Body of pancreas (tissue), 4 donors: Measurements from ENCODE around the gene PDYN. TPM values are rescaled to one million over a fixed set of nuclear protein-coding genes. Genes with fewer than 3 reads are reported as not detected.

Source experiments
- ATAC-seq: fragments of 150-250 bp; one replicate; pipeline ENCODE4 v1.9.1; 2016
- DNase-seq, 4 donors: peaks; one replicate each; pipeline ENCODE4 v3.0.0-alpha.2; 2019
- H3K27ac ChIP-seq, 4 donors: fragments of 200-600 bp; sonication (generic); 1 replicate in 3 of 4; 2 replicates in 1 of 4; pipeline versions ENCODE4 v1.5.1 to v1.6.1; 2016 to 2019; ENCODE audit warnings: mild to moderate bottlenecking in 1 of 4, mixed read lengths in 1 of 4, moderate library complexity in 1 of 4
- H3K27me3 ChIP-seq, 2 donors: fragments of 200-600 bp; sonication (generic); one replicate each; pipeline ENCODE4 v1.6.0; 2016; ENCODE audit warnings: mild to moderate bottlenecking in 1 of 2
- H3K36me3 ChIP-seq, 2 donors: fragments of 200-600 bp; sonication (generic); replicated peaks in 1 of 2; 2 replicates each; pipeline ENCODE4 v1.5.1; 2016; ENCODE audit warnings: low read depth in 2 of 2; ENCODE audit not compliant: insufficient read depth in 1 of 2
- H3K4me1 ChIP-seq: fragments of 200-600 bp; sonication (generic); one replicate; pipeline ENCODE4 v1.6.0; 2016
- H3K4me3 ChIP-seq, 2 donors: fragments of 200-600 bp; sonication (generic); 1 replicate in 1 of 2; 2 replicates in 1 of 2; pipeline ENCODE4 v1.5.1; 2016 to 2019
- H3K9me3 ChIP-seq, 3 donors: fragments of 200-600 bp; sonication (generic); 1 replicate in 2 of 3; 2 replicates in 1 of 3; pipeline ENCODE4 v1.5.1; 2016
- POLR2A ChIP-seq, 3 donors: fragments of 450-650 bp; IDR thresholded peaks; one replicate each; pipeline ENCODE4 v1.6.1; 2016; ENCODE audit warnings: antibody characterized with exemption in 3 of 3, mild to moderate bottlenecking in 2 of 3
- WGBS, 2 donors: methylation state at CpG; one replicate each; pipeline ENCODE4 v1.1.5; 2017; 5-methylcytosine and 5-hydroxymethylcytosine counted together
- intact Hi-C: fragments of 100-400 bp; cut with DNase I; formaldehyde crosslinking; loops from one replicate; pipeline ENCODE4 v1.15.1; 2023
- total RNA-seq, 2 donors: library from RNA; depleted of rRNA; stranded (reverse); fragments of >200 nt; gene quantifications; one replicate each; pipeline ENCODE4 v1.1.0, GENCODE V29; 2016
- TF ChIP-seq, protein P1 (sequence below), 7 experiments: fragments of 450-650 bp in 4 of 7; fragments of 200-600 bp in 3 of 7; sonication (generic) in 3 of 7; IDR thresholded peaks; one replicate each; pipeline ENCODE4 v1.5.1; 2016 to 2019; ENCODE audit warnings: antibody characterized with exemption in 7 of 7

PDYN gene
- total RNA-seq, 2 donors from 2014 or later: not detected

DNA sequence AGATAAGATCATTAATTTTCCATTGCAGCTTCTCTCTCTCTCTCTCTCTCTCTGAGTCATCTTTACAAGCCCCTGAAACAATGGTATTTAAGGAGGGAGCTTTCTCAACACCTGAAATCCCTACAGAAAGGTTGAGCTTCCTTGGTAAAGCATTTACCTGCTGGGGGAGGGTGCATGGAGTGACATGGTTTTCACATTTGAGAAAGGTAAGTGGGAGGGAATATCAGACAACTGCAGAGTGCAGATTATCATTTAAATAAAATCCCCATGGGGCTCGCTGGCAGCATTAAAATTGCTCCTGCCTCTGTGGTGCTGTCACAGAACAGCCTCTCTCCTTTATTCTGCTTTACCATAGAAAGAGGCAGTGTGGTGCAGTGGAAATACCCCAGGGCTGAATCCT lies 10.3 kb upstream of the PDYN start:
- Histone ChIP-seq H3K36me3 (no peaks in the 10 kb centered on the region), H3K9me3 (no peaks in the 10 kb centered on the region), H3K4me3 (no peak overlapping the region), H3K27ac (no peak overlapping the region), H3K4me1 (no peaks in the 10 kb centered on the region), H3K27me3 (no peaks in the 10 kb centered on the region)
- TF ChIP-seq POLR2A (IDR thresholded peaks at IDR 0.05): no peak
- TF ChIP-seq, protein P1, sequence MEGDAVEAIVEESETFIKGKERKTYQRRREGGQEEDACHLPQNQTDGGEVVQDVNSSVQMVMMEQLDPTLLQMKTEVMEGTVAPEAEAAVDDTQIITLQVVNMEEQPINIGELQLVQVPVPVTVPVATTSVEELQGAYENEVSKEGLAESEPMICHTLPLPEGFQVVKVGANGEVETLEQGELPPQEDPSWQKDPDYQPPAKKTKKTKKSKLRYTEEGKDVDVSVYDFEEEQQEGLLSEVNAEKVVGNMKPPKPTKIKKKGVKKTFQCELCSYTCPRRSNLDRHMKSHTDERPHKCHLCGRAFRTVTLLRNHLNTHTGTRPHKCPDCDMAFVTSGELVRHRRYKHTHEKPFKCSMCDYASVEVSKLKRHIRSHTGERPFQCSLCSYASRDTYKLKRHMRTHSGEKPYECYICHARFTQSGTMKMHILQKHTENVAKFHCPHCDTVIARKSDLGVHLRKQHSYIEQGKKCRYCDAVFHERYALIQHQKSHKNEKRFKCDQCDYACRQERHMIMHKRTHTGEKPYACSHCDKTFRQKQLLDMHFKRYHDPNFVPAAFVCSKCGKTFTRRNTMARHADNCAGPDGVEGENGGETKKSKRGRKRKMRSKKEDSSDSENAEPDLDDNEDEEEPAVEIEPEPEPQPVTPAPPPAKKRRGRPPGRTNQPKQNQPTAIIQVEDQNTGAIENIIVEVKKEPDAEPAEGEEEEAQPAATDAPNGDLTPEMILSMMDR (IDR thresholded peaks at IDR 0.05): no peak
- DNase-seq (no peak), ATAC-seq (no peak)
- intact Hi-C loops: no loop called here
- WGBS, 2 donors: 10% methylated on average over 1 of the region's 1 CpG

DNA sequence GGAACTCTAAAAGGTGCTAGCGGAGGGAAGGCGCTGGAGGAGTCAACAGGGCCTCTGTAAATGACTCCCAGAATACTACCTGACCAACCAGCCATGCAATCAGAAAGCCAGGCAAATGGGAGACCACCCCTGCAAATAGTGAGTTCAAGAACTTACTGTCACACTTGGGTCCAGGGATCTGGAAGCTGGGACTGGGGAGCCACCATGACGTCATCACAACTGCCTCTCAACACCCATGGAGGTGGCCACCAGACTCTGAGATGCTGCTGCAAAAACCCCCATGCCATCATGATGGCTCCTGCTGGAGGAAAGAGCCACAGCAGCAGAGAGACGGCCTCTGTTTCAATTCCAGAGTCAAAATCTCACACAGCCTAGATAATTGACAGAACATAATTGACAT lies 8.5 kb upstream of the PDYN start:
- DNase-seq: no peak
- intact Hi-C loops: no loop called here
- no peaks in the 10 kb centered on the region for H3K27me3 ChIP-seq
- 58 to 73% methylated on average over 4 of the region's 4 CpGs for WGBS, 2 donors
- TF ChIP-seq, protein P1 (IDR thresholded peaks at IDR 0.05): no peak
- no peak for TF ChIP-seq POLR2A (IDR thresholded peaks at IDR 0.05)
- no peaks in the 10 kb centered on the region for H3K9me3 ChIP-seq
- no peak overlapping the region for H3K27ac ChIP-seq
- ATAC-seq: no peak
- no peaks in the 10 kb centered on the region for H3K4me1 ChIP-seq
- H3K36me3 ChIP-seq: no peaks in the 10 kb centered on the region
- no peak overlapping the region for H3K4me3 ChIP-seq

DNA sequence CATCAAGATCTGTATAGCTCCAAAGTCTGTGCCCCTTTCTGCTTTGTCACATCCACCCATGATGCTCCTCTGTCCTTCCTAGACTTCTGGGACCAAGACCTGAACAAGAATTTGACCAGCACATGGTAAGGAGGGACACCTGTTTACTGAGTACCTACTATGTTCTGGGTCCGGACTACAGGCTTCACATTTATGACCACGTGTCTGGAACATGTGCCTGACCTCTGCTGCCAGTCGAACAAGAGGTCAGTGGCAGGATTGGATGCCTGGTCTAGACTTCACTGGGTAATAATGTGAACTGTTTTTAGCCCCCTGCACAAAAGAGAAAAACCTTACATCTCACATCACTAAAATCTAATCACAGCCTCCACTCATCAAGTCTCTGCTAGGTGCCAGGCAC lies 7.3 kb upstream of the PDYN start:
- no peaks in the 10 kb centered on the region for H3K36me3 ChIP-seq
- WGBS, 2 donors: 42 to 44% methylated on average over 3 of the region's 3 CpGs
- TF ChIP-seq, protein P1 (IDR thresholded peaks at IDR 0.05): no peak
- no peak for TF ChIP-seq POLR2A (IDR thresholded peaks at IDR 0.05)
- ATAC-seq (no peak), DNase-seq (no peak)
- H3K9me3 ChIP-seq: no peaks in the 10 kb centered on the region
- no peaks in the 10 kb centered on the region for H3K4me1 ChIP-seq
- no peaks in the 10 kb centered on the region for H3K27me3 ChIP-seq
- intact Hi-C loops: no loop called here
- H3K4me3 ChIP-seq: no peak overlapping the region
- no peak overlapping the region for H3K27ac ChIP-seq

DNA sequence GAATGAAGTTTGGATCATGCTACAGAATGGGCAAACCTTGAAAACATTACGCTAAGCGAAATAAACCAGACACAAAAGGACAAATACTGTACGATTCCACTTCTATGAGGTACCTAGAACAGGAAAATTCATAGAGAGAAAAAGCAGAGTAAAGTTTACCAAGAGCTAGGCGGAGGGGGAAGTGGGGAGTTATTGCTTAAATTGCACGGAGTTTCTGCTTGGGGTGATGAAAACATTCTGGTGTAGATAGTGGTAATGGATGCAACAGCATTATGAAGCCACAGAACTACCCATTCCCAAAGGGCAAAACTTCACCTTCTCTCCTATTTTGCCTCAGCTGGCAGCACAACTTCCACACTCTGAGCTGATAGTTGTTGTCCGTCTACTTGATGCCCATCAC lies 6.4 kb upstream of the PDYN start:
- TF ChIP-seq, protein P1 (IDR thresholded peaks at IDR 0.05): no peak
- no peak for TF ChIP-seq POLR2A (IDR thresholded peaks at IDR 0.05)
- Histone ChIP-seq H3K4me1 (no peaks in the 10 kb centered on the region), H3K27me3 (no peaks in the 10 kb centered on the region), H3K36me3 (no peaks in the 10 kb centered on the region), H3K9me3 (no peaks in the 10 kb centered on the region), H3K4me3 (no peak overlapping the region), H3K27ac (no peak overlapping the region)
- no peak for DNase-seq
- intact Hi-C loops: no loop called here
- ATAC-seq: no peak
- 47 to 49% methylated on average over 6 of the region's 6 CpGs for whole genome bisulfite sequencing, 2 donors

DNA sequence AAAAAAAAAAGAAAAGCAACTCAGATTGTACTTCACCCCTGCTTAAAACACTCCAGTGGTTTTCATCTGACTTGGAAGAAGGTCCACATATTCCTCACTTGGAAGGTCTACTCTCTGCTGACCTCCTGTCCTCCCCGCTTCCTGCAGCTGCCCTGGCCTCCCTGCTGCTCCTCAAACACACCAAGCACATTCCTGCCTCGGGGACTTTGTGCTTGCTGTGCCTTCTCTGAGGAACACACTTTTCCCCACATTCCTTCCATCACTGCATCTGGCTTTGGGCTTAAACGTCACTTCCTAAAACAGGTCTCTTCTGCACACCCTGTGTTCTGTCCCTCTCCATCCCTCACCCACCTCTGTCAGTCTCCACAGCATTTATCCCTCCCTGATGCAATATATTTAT lies 4.9 kb upstream of the PDYN start:
- Histone ChIP-seq H3K27me3 (peaks cover 0 to 5% of the 10 kb centered on the region in 2 donors), H3K4me3 (no peak overlapping the region), H3K36me3 (no peaks in the 10 kb centered on the region), H3K9me3 (no peaks in the 10 kb centered on the region), H3K4me1 (no peaks in the 10 kb centered on the region), H3K27ac (no peak overlapping the region)
- DNase-seq (no peak), ATAC-seq (no peak)
- 31% methylated on average over 3 of the region's 3 CpGs for WGBS, 2 donors
- TF ChIP-seq, protein P1 (IDR thresholded peaks at IDR 0.05): no peak
- TF ChIP-seq POLR2A (IDR thresholded peaks at IDR 0.05): no peak
- intact Hi-C loops: no loop called here
